SK-N-SH treated with all-trans-retinoic acid at 6 μM for 48 hours (cell line): Measurements from ENCODE around the gene CELF5.

Experiments used
- ATAC-seq: fragments of 200-7000 bp; cut with Tn5 transposase; 3 replicates; pipeline ENCODE4 v1.9.1; 2020; ENCODE audit warnings: mild to moderate bottlenecking, moderate library complexity
- ARNTL ChIP-seq: fragments of 450-650 bp; formaldehyde crosslinking; IDR thresholded peaks from 2 replicates; pipeline ENCODE4 v1.5.0; 2020; ENCODE audit warnings: low read depth, mild to moderate bottlenecking, moderate library complexity, borderline replicate concordance
- BACH2 ChIP-seq: fragments of 250-450 bp; sonication (Bioruptor Pico); IDR thresholded peaks from 2 replicates; pipeline ENCODE4 v1.9.0; 2021; ENCODE audit warnings: mild to moderate bottlenecking, borderline replicate concordance
- CSRNP3 ChIP-seq: fragments of 250-450 bp; sonication (Bioruptor Pico); IDR thresholded peaks from 2 replicates; pipeline ENCODE4 v1.5.1; 2021; ENCODE audit warnings: mild to moderate bottlenecking, moderate library complexity
- GLIS3 ChIP-seq: fragments of 250-450 bp; sonication (Bioruptor Pico); IDR thresholded peaks from 2 replicates; pipeline ENCODE4 v1.5.0; 2020; ENCODE audit warnings: mild to moderate bottlenecking, moderate library complexity
- OSR1 ChIP-seq: fragments of 250-450 bp; sonication (Bioruptor Pico); IDR thresholded peaks from 2 replicates; pipeline ENCODE4 v1.8.0; 2022; ENCODE audit warnings: moderate library complexity, mild to moderate bottlenecking, inconsistent platforms
- PPARA ChIP-seq: fragments of 250-450 bp; sonication (Bioruptor Pico); IDR thresholded peaks from 2 replicates; pipeline ENCODE4 v1.5.0; 2020; ENCODE audit warnings: mild to moderate bottlenecking, borderline replicate concordance
- RARB ChIP-seq: fragments of 250-450 bp; sonication (Bioruptor Pico); IDR thresholded peaks from 2 replicates; pipeline ENCODE4 v1.8.0; 2021; ENCODE audit warnings: mild to moderate bottlenecking, moderate library complexity
- SNAI2 ChIP-seq: fragments of 250-450 bp; sonication (Bioruptor Pico); IDR thresholded peaks from 2 replicates; pipeline ENCODE4 v1.5.0; 2020; ENCODE audit warnings: mild to moderate bottlenecking, moderate library complexity
- TCF4 ChIP-seq: fragments of 250-450 bp; sonication (Bioruptor Pico); IDR thresholded peaks from 2 replicates; pipeline ENCODE4 v1.8.0; 2021; ENCODE audit warnings: mild to moderate bottlenecking, moderate library complexity, borderline replicate concordance
- TOX ChIP-seq: fragments of 250-450 bp; sonication (Bioruptor Pico); IDR thresholded peaks from 2 replicates; pipeline ENCODE4 v1.8.0; 2021; ENCODE audit warnings: mild to moderate bottlenecking, moderate library complexity, borderline replicate concordance
- ZFP3 ChIP-seq: fragments of 250-450 bp; sonication (Bioruptor Pico); IDR thresholded peaks from 2 replicates; pipeline ENCODE4 v1.5.0; 2020; ENCODE audit warnings: mild to moderate bottlenecking, moderate library complexity
- ZFP30 ChIP-seq: fragments of 450-650 bp; formaldehyde crosslinking; IDR thresholded peaks from 2 replicates; pipeline ENCODE4 v1.5.0; 2022; ENCODE audit warnings: mild to moderate bottlenecking, moderate library complexity
- ZNF70 ChIP-seq: fragments of 450-650 bp; formaldehyde crosslinking; IDR thresholded peaks from 2 replicates; pipeline ENCODE4 v1.5.0; 2020; ENCODE audit warnings: mild to moderate bottlenecking, moderate library complexity
- ZNF8 ChIP-seq: fragments of 450-650 bp; formaldehyde crosslinking; IDR thresholded peaks from 2 replicates; pipeline ENCODE4 v1.5.0; 2020; ENCODE audit warnings: mild to moderate bottlenecking, moderate library complexity
- TF ChIP-seq, protein P1 (sequence below): fragments of 250-450 bp; sonication (Bioruptor Pico); IDR thresholded peaks from 2 replicates; pipeline ENCODE4 v1.5.0; 2020; ENCODE audit warnings: mild to moderate bottlenecking, moderate library complexity
- TF ChIP-seq, protein P2 (sequence below): fragments of 250-450 bp; sonication (Bioruptor Pico); IDR thresholded peaks from 2 replicates; pipeline ENCODE4 v1.8.0; 2021; ENCODE audit warnings: low read depth, mild to moderate bottlenecking, moderate library complexity, borderline replicate concordance
- TF ChIP-seq, protein P3 (sequence below): fragments of 250-450 bp; sonication (Bioruptor Pico); IDR thresholded peaks from 2 replicates; pipeline ENCODE4 v1.8.0; 2020; ENCODE audit warnings: mild to moderate bottlenecking, moderate library complexity, borderline replicate concordance

The CELF5 gene

DNA sequence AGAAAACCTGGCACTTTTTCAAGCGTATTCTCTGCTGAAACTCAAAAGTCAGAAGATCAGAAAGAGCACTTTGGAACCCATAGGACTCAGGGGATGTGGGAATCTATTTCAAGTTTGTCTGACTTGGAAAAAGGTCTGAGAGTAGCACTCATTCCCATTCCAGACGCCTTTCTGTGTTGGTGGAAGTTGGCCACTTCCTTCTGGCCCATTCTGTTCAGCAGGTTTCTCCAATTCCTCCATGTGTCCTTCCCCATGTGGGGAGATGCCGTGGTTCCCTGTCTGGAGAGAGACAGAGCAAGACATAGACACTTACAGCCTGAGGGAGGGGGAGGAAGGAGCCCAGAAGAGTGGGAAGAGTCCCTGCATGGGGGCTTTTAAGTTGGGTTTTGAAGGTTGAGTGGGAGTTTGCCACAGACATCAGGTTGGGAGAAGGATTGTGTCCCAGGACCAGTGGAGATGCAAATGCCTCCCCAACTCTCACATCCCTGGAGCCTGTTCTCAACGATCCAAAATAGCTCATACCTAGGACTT, 48.0 kb downstream of the CELF5 start:
- ATAC-seq, result no peak

DNA sequence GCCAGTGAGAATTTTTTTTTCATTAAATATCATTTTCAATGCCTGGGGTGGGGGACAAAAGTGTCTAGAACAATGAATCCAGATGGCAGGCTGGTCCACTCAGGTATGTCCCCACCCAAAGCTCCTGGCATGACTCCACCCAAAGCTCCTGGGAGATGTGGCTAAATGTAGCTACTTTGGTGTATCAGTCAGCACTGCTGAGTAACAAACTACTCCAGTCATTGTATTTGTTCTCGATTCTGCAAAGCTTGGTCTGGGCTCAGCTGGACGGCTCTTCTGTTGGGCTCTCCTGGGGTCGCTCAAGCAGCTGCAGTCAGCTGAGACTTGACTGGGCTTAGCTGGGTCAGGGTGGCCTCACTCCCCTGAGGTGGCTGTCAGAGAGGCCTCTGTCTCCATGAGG, 48.5 kb downstream of the CELF5 start:
- no peak for ATAC-seq
- TF ChIP-seq CSRNP3 (CRISPR knock-in tag), result no peak
- no peak for TF ChIP-seq ZFP3 (CRISPR knock-in tag)
- no peak for TF ChIP-seq BACH2 (CRISPR knock-in tag)
- no peak for TF ChIP-seq TCF4 (CRISPR knock-in tag)
- TF ChIP-seq, protein P1, sequence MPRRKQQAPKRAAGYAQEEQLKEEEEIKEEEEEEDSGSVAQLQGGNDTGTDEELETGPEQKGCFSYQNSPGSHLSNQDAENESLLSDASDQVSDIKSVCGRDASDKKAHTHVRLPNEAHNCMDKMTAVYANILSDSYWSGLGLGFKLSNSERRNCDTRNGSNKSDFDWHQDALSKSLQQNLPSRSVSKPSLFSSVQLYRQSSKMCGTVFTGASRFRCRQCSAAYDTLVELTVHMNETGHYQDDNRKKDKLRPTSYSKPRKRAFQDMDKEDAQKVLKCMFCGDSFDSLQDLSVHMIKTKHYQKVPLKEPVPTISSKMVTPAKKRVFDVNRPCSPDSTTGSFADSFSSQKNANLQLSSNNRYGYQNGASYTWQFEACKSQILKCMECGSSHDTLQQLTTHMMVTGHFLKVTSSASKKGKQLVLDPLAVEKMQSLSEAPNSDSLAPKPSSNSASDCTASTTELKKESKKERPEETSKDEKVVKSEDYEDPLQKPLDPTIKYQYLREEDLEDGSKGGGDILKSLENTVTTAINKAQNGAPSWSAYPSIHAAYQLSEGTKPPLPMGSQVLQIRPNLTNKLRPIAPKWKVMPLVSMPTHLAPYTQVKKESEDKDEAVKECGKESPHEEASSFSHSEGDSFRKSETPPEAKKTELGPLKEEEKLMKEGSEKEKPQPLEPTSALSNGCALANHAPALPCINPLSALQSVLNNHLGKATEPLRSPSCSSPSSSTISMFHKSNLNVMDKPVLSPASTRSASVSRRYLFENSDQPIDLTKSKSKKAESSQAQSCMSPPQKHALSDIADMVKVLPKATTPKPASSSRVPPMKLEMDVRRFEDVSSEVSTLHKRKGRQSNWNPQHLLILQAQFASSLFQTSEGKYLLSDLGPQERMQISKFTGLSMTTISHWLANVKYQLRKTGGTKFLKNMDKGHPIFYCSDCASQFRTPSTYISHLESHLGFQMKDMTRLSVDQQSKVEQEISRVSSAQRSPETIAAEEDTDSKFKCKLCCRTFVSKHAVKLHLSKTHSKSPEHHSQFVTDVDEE (CRISPR knock-in tag), result no peak
- no peak for TF ChIP-seq PPARA (CRISPR knock-in tag)
- no peak for TF ChIP-seq TOX (CRISPR knock-in tag)
- TF ChIP-seq ZFP30 (CRISPR knock-in tag), result no peak
- no peak for TF ChIP-seq SNAI2 (CRISPR knock-in tag)

More for the DNA sequence above, 48.0 kb downstream of the CELF5 start:
- TF ChIP-seq ZFP30 (CRISPR knock-in tag), result no peak
- TF ChIP-seq ZFP3 (CRISPR knock-in tag), result peak; percentile 65; the same call in 1 of the 2 replicates

GRCh38 chr19:3274245-3274941, 49.9 kb downstream of the CELF5 start:
- ATAC-seq, result no peak
- no peak for TF ChIP-seq ZNF8 (CRISPR knock-in tag)
- TF ChIP-seq ZFP3 (CRISPR knock-in tag), result peak; percentile 56; the same call in 1 of the 2 replicates

GRCh38 chr19:3274942-3275582, 50.6 kb downstream of the CELF5 start:
- ATAC-seq, result peak; percentile 66
- TF ChIP-seq ARNTL (CRISPR knock-in tag), result no peak
- TF ChIP-seq GLIS3 (CRISPR knock-in tag), result no peak
- TF ChIP-seq, protein P2, sequence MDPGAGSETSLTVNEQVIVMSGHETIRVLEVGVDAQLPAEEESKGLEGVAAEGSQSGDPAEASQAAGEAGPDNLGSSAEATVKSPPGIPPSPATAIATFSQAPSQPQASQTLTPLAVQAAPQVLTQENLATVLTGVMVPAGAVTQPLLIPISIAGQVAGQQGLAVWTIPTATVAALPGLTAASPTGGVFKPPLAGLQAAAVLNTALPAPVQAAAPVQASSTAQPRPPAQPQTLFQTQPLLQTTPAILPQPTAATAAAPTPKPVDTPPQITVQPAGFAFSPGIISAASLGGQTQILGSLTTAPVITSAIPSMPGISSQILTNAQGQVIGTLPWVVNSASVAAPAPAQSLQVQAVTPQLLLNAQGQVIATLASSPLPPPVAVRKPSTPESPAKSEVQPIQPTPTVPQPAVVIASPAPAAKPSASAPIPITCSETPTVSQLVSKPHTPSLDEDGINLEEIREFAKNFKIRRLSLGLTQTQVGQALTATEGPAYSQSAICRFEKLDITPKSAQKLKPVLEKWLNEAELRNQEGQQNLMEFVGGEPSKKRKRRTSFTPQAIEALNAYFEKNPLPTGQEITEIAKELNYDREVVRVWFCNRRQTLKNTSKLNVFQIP (CRISPR knock-in tag), result no peak
- TF ChIP-seq, protein P1 (CRISPR knock-in tag), result no peak
- no peak for TF ChIP-seq OSR1 (CRISPR knock-in tag)
- TF ChIP-seq TOX (CRISPR knock-in tag), result no peak
- no peak for TF ChIP-seq CSRNP3 (CRISPR knock-in tag)
- TF ChIP-seq, protein P3, sequence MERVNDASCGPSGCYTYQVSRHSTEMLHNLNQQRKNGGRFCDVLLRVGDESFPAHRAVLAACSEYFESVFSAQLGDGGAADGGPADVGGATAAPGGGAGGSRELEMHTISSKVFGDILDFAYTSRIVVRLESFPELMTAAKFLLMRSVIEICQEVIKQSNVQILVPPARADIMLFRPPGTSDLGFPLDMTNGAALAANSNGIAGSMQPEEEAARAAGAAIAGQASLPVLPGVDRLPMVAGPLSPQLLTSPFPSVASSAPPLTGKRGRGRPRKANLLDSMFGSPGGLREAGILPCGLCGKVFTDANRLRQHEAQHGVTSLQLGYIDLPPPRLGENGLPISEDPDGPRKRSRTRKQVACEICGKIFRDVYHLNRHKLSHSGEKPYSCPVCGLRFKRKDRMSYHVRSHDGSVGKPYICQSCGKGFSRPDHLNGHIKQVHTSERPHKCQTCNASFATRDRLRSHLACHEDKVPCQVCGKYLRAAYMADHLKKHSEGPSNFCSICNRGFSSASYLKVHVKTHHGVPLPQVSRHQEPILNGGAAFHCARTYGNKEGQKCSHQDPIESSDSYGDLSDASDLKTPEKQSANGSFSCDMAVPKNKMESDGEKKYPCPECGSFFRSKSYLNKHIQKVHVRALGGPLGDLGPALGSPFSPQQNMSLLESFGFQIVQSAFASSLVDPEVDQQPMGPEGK (CRISPR knock-in tag), result no peak
- no peak for TF ChIP-seq ZNF70 (CRISPR knock-in tag)
- no peak for TF ChIP-seq RARB (CRISPR knock-in tag)
